Kidney epithelial cell (primary cell): ENCODE measurements around the gene GBGT1. TPM values are rescaled to one million over a fixed set of nuclear protein-coding genes. Genes with fewer than 3 reads are reported as not detected.

ENCODE experiments used
- DNase-seq: peaks from one replicate; pipeline ENCODE4 v3.0.0-alpha.2; 2010; ENCODE audit warnings: low read depth
- H3K27me3 ChIP-seq: 2 replicates; pipeline ENCODE4 v1.6.0; 2011; ENCODE audit warnings: low read length; ENCODE audit not compliant: control insufficient read depth, insufficient read depth
- H3K36me3 ChIP-seq: 2 replicates; pipeline ENCODE4 v1.5.1; 2011; ENCODE audit warnings: low read length; ENCODE audit not compliant: control insufficient read depth, insufficient read depth
- H3K4me3 ChIP-seq: 2 replicates; pipeline ENCODE4 v1.5.1; 2011; ENCODE audit warnings: low read depth, mild to moderate bottlenecking, control low read depth, low read length
- total RNA-seq: library from RNA; depleted of rRNA; stranded (reverse); fragments of >200 nt; gene quantifications from 2 replicates; pipeline ENCODE4 v1.2.3, GENCODE V29; 2015
- TF ChIP-seq, protein P1 (sequence below): IDR thresholded peaks from 2 replicates; pipeline ENCODE4 v1.5.1; 2011; ENCODE audit warnings: mild to moderate bottlenecking, moderate library complexity, low read length, control low read depth, inconsistent platforms; ENCODE audit not compliant: insufficient read depth, poor library complexity, severe bottlenecking

The GBGT1 gene
- total RNA-seq, 1 donor from 2014 or later, result 12.4 TPM

DNA sequence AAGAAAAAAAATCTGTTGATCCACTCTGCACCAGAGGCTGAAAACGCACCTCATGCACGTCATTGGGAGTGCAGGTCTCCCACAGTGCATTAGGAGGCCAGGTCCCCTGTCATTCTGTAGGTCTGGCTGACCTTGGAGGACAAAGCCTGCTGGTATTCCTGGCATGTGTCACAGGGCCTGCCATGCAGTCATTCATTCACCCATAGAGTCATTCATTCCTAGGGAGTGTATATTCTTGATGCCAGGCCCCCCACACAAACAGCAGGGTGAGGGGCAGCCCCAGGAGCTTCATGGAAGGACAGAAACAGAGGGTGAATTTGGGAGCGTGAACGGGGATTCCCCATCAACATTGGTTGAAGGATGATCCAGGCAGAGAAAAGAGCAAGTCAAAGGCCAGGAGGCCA lies 2.2 kb downstream of the GBGT1 start:
- H3K4me3 ChIP-seq, result no peak overlapping the region
- DNase-seq, result no peak
- TF ChIP-seq, protein P1, sequence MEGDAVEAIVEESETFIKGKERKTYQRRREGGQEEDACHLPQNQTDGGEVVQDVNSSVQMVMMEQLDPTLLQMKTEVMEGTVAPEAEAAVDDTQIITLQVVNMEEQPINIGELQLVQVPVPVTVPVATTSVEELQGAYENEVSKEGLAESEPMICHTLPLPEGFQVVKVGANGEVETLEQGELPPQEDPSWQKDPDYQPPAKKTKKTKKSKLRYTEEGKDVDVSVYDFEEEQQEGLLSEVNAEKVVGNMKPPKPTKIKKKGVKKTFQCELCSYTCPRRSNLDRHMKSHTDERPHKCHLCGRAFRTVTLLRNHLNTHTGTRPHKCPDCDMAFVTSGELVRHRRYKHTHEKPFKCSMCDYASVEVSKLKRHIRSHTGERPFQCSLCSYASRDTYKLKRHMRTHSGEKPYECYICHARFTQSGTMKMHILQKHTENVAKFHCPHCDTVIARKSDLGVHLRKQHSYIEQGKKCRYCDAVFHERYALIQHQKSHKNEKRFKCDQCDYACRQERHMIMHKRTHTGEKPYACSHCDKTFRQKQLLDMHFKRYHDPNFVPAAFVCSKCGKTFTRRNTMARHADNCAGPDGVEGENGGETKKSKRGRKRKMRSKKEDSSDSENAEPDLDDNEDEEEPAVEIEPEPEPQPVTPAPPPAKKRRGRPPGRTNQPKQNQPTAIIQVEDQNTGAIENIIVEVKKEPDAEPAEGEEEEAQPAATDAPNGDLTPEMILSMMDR, result no peak
- no peaks in the 10 kb centered on the region for H3K36me3 ChIP-seq
- H3K27me3 ChIP-seq, result peaks cover 4% of the 10 kb centered on the region

DNA sequence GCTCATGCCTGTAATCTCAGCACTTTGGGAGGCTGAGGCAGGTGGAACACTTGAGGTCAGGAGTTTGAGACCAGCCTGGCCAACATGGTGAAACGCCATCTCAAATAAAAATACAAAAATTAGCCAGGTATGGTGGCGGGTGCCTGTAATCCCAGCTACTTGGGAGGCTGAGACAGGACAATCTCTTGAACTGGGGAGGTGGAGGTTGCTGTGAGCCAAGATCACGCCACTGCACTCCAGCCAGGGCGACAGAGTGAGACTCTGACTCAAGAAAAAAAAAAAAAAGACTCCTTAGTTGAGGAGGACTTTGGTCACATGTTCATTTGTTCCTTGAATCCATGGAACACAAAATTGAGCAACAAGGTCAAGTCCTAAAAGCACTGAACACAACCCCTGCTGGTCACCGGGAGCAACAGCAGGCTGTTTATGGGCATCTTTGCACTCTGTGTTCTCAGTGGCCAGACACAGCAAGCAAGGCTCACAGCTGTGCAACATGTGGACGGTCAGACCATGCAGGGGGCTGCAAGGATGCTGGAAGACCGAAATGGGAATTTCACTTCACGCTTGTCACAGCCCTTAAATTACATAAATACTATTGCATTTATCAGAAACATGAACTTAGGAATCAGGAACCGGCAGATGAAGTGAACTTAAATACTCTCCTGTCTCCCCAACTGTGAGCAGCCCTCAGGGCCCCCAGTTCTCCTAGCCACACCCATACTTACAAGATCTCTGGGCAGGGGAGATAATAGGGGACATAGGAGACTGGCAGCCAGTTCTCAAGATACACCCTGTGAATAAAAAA lies 2.8 kb downstream of the GBGT1 start:
- TF ChIP-seq, protein P1, result peak; percentile 66
- DNase-seq, result no peak
- no peak overlapping the region for H3K4me3 ChIP-seq

GRCh38 chr9:133158695-133159094 lies 5.0 kb downstream of the GBGT1 start:
- no peaks in the 10 kb centered on the region for H3K36me3 ChIP-seq
- TF ChIP-seq, protein P1, result no peak
- no peak overlapping the region for H3K4me3 ChIP-seq
- H3K27me3 ChIP-seq, result peaks cover 4% of the 10 kb centered on the region
- no peak for DNase-seq

More for the DNA sequence above, 2.8 kb downstream of the GBGT1 start:
- Histone ChIP-seq H3K36me3 (no peaks in the 10 kb centered on the region), H3K27me3 (peaks cover 4% of the 10 kb centered on the region)

DNA sequence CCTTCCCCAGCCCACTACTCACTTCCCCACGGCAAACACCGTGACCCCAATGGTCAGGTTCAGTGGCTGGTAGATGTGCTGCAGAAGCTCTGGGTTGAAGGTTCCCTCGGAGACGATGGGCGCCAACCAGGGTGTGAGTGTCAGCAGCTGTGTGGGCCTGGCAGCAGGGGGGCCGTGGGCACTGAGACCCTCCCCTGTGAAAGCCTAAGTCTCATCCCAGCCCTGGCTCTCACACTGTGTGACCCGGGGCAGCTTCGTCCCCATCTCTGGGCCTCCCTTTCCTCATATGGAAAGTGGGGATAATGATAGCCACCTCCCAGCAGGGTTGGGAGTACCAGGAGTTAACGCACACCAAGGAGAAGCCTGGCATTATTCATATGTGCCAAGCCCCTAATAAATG lies 8.6 kb downstream of the GBGT1 start:
- no peak for DNase-seq
- H3K4me3 ChIP-seq, result no peak overlapping the region
- H3K36me3 ChIP-seq, result no peaks in the 10 kb centered on the region
- H3K27me3 ChIP-seq, result no peaks in the 10 kb centered on the region
- TF ChIP-seq, protein P1, result no peak

DNA sequence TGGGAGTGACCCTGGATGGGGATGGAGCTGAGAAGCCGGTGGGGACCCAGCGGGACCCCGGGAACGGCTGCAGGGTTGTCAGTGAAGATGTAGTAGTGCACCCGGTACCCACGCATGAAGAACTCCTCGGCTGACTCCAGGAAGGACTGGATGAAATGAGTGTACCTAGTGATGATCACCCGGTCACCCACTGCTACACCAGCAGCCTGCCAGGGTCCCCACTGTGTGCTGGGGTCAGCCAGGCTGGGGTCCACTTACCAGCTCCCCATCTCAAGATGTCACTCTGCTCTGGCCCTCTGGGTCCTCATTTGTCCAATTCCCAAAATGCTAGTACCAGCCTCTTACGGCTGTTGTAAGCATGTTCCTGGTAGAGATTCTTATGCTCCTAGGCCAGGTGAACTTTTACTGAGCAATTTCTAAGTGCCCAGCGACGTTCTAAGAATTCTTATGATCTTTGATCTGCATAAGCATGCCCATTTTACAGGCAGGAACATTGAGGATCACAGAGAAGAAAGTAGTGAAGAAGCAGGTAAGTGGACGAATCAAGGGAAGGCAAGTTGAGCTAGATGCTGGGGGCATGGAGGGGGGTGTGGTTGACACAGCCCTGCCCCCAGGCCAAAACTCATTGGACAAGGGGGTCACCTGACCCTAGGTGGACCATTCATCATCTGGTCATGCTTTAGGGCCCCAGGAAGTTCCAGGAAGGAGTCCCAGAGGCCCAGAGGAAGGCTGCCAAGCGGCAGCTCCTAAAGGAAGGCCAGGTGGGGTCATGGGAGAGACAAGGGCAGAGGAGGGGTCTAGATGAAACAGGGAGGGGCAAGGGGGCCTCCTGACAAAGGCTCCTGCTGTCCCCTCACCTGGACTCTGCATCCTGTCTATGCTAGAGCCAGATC lies 9.4 kb downstream of the GBGT1 start:
- no peaks in the 10 kb centered on the region for H3K36me3 ChIP-seq
- H3K4me3 ChIP-seq, result no peak overlapping the region
- TF ChIP-seq, protein P1, result no peak
- DNase-seq, result no peak
- H3K27me3 ChIP-seq, result no peaks in the 10 kb centered on the region
